NCI-H226 (cell line): ENCODE data around the gene ACTR2.
"Not testable (repeated sequence)": the region's sequence is repeated elsewhere in the genome, so short reads cannot be mapped to it uniquely, and the experiment has no call there.

Experiments
- DNase-seq: peaks from one replicate; pipeline ENCODE4 v3.0.0-alpha.2; 2015

ACTR2 gene

DNA sequence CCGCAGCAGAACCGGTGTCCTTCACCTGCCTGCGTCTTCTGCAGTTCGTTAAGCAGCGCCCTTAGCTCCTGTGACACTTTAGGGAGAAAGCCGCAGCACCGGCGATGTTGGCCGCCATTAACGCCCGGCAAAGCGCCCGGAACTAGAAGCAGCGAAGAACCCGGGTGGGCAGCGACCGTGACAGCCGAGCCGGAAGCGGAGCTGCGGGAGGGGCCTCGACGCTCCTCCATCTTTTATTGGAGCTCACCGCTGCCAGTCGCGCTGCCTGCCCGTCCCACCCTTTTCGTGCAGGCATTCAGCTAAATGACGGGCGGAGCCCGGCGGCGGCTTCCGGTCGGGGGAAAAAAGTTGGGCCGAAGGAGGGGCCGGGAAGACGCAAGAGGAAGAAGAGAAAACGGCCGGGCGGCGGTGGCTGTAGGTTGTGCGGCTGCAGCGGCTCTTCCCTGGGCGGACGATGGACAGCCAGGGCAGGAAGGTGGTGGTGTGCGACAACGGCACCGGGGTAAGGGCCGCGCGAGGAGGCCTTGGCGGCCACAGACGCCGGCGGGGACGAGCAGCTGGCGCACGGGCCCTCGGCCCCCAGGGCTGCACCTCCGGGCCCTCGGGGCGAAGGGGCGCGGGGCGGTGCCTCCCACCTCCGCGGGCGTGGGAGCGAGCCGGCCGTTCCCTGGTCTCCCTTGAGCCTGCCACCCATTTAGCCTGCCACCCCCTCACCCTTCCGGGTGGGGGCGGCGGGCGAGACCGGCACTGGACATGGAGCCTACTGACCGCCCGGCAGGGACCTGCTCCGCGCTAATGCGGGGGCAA, at the start of gene ACTR2:
TSS of gene ACTR2 (plus strand) at position 376 of the 807 bp plus-strand sequence. CDS start at position 455, 79 bp downstream.
- peak; percentile 94 for DNase-seq

DNA sequence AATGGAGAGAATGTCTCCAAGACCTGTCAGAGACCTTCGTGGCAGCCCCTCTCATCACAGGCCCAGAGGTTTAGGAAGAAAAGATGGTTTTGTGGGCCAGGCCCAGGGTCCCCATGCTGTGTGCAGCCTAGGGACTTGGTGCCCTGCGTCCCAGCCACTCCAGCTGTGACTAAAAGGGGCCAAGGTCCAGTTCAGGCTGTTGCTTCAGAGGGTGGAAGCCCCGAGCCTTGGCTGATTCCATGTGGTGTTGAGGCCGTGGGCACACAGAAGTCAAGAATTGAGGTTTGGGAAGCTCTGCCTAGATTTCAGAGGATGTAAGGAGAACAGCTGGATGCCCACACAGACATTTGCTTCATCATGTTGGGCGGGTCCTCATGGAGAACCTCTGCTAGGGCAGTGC, 45.1 kb upstream of the ACTR2 start:
- no peak for DNase-seq

DNA sequence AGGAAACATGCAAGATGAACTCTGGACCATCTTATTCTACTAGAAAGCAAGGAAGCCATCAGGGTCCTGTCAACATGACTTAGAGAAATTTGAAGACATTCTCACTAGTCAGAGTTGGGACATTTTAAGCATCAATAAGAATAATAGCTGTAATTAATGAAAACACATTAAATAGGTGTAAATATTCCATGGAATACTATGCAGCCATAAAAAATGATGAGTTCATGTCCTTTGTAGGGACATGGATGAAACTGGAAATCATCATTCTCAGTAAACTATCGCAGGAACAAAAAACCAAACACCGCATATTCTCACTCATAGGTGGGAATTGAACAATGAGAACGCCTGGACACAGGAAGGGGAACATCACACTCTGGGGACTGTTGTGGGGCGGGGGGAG, 44.2 kb upstream of the ACTR2 start:
- DNase-seq, result not testable (repeated sequence)

DNA sequence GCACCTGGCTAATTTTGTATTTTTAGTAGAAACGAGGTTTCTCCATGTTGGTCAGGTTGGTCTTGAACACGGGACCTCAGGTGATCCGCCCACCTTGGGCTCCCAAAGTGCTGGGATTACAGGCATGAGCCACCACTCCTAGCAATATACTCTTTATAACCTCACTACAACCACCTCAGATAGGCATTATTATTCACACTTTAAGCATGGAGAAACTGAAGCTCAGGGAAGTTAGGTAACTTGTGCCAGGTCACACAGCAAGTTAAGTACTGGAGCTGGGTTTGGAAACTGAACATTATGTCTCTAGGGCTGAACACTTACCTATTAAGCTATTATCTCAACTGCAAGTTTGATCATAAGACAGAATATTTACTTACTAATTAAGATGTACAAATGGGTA, 42.6 kb upstream of the ACTR2 start:
- no peak for DNase-seq

DNA sequence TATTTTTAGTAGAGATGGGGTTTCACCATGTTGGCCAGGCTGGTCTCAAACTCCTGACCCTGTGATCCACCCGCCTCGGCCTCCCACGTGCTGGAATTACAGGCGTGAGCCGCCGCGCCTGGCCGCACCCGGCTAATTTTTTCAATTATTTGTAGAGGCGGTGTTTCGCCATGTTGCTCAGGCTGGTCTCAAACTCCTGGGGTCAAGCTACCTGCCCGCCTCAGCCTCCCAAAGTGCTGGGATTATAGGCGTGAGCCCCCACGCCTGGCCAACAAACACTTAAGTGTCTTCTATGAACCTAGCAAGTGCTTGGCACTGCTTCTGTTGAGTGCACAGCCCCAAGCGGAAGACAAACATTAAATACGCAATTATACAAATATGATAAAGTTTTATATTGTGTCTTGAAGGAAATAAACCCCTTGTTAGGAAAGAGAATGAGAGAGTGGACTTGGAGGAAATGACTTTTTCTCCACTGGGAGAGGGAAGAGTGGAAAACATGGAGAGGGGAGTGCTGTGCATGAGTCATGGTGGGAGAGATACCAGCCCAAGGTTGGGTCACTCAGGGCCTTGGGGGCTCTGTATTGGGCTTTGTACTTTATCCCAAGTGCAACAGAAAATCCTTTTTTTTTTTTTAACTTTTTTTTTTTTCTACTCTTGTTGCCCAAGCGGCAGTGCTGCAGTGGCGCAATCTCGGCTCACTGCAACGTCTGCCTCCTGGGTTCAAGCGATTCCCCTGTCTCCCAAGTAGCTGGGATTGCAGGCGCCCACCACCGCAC, 41.4 kb upstream of the ACTR2 start:
- no peak for DNase-seq

DNA sequence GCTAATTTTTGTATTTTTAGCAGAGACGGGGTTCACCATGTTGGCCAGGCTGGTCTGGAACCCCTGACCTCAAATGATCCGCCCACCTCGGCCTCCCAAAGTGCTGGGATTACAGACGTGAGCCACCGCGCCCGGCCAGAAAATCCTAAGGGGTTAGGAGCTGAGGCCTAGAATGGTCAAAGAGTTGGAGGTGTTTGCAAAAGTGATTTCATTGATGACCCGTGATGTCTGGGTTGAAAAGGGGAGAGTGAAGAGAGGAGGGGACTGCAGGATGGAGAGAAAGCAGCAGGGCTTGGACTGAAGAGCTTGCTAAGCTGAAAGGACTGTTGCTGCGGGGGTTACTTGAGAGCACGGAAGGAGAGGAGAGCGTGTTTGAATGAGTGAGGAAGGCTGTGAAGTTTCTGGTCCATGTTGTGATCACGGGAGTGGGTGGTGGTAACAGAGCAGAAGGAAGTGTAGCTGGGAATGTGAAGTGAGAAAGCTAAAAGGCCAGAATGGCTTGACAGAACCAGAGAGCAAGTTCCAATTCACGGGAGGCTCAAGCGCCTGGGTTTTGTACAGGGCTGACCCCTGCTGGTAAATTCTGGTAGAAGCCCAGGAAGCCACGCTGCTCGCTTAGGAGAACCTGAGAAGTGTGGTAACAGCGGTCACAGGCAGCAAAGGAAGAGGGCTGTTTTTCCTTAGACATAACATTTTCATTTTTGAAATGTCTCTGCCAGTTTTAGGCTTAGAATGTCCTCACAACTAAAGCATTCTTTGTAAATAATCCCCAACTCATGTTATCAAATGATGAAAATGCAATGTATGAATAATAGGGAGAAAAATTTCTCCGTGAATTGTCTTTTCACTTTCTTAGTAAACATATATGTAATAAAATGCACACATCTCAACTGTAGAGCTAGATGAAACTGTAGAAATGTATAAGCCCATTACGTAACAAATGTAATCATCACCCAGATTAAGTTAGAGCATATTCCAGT, 40.5 kb upstream of the ACTR2 start:
- peak; percentile 59 for DNase-seq

DNA sequence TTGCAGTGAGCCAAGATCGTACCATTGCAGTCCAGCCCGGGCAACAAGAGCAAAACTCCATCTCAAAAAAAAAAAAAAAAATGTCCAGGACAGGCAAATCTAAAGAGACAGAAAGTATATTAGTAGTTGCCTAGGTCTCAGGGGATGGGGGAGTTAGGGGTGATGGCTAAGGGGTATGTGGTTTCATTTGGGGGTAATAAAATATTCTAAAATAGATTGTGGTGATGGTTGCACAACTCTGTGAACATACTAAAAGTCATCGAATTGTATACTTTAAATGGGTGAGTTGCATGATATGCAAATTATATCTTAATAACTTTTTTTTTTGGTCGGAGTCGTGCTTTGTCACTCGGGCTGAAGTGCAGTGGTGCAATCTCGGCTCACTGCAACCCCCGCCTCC, 34.2 kb upstream of the ACTR2 start:
- no peak for DNase-seq

DNA sequence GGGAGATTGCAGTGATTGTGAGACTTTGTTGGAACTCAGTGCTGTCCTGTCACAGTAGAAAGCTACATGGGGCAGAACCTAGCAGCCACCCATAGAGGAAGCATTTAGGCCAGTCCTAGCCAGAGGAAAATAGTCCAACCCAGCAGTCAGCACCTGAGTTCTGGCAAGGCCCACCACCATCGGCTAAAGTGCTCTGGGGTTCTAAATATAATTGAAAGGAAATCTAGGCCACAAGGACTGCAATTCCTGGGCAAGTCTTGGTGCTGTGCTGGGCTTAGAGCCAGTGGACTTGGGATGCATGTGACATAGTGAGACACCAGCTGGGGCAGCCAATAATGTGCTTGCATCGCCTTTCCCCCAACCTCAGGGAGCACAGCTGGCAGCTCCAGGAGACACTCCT, 28.9 kb upstream of the ACTR2 start:
- no peak for DNase-seq

DNA sequence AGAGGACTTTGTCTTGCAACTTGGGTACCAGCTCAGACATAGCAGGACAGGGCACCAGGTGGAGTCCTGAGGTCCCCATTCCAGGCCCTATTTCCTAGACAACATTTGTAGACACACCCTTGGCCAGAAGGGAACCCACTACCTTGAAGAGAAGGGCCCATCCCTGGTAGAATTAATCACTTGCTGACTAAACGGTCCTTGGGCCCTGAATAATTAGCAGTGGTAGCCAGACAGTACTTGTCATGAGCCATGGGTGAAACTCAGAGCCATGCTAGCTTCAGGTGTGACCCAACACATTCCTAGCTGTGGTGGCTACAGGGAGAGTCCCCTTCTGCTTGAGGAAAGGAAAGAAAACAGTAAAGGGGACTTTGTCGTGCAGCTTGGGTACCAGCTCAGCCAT, 28.5 kb upstream of the ACTR2 start:
- no peak for DNase-seq

DNA sequence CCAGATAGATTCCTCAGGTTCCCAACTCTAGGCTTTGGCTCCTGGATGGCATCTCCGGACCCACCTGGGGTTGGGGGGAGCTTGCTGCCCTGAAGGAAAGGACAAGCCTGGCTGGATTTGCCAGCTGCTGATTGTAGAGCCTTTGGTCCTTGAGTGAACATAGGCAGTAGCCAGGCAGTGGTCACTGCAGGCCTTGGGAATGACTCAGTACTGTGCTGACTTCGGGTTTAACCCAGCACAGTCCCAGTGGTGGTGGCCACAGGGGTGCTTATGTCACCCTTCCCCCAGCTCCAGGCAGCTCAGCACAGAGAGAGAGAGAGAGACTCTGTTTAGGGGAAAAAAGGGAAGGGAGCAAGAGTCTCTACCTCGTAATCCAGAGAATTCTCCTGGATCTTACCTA, 27.7 kb upstream of the ACTR2 start:
- DNase-seq, result no peak

DNA sequence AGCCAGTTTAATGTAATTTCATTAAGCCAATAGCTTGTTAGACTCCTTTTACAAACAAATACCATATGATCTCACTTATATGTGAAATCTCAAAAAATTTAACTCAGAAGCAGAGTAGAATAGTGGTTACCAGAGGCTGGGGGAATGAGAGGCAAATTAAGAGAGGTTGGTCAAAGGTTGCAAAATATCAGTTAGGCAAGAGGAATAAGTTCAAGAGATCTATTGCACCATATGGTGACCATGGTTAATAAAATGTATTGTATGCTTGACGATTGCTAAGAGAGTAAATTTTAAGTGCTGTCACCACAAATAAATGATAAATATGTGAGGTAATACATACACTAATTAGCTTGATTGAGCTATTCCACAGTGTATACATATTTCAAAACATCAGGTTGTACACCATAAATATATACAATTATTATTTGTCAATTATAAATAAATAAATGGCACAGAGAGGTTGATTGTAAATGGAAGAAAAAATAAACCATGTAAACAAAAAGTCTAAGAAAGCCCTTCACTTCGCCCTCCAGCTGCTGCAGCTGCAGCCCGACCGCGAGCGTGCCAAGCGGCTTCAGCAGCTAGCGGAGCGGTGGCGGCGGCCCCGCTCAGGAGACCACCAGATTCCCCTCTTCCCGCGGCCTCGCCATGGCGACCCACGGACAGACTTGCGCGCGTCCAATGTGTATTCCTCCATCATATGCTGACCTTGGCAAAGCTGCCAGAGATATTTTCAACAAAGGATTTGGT, 23.0 kb upstream of the ACTR2 start:
- peak; percentile 24 for DNase-seq

DNA sequence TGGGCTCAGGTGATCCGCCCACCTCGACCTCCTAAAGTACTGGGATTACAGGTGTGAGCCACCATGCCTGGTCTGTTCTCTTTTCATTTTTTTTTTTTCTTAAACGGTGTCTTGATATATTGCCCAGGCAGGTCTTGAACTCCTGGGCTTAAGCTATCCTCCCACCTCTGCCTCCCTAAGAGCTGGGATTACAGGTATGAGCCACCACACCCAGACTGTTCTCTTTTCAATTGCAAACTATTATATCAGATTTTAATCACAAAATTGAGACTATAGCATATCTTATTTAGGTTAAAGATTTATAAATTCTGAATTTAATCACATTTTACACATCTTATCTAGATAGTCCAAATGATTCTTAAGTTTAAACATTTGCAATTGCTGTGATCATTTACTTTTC, 15.5 kb upstream of the ACTR2 start:
- no peak for DNase-seq

DNA sequence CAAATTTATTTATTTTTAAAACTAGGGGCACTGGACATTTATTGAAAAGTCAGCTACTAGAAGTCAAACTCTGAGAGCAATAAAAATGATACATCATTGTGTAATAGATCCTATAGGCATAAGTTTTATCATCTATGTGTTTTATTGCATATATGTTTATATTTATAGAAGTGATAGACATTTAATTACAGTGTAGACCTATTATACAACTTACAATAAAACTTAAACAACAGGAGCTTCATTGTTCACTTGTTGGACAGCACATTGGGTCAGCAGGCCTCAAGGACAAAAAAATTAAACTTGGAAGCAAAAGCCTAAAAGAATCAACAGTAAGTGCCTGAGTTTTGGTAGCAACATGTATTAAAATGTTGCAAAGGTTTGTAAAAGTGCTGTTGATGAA, 15.0 kb upstream of the ACTR2 start:
- no peak for DNase-seq

DNA sequence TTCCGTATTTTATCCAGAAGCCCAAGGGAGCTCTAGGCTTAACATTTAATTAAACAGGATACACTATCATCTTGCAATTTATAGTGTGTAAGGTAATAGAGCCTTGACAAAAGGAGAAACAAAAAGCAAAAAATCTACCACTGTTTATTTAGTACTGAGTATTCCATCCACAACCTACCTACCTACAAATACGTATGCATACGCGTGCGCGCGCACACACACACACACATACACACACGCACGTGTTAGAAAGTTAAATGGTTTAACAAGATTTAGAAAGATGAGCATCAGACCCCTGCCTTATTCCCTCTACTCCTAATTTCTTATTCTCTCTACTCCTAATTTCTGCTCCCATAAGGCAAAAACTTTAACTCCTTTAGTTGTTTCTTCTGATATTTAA, 14.6 kb upstream of the ACTR2 start:
- no peak for DNase-seq

DNA sequence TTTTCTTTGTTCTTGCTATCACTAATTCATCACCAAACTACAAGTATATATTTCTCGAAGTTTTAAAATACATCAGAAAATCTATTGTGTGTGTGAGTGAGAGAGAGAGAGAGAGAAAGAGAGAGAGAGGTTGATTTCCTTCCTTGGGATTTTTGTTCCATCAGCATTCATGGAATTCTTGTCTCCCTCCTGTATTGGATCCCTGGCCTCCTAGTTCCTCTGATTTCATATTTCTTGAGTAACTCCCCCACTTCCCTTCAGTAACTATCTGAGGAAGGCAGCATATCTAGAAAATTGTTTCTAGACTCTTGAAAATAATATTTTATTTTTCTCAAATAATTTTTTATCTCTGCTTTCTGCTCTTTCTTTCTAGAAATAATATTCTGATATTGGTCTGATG, 13.3 kb upstream of the ACTR2 start:
- peak; percentile 76 for DNase-seq

DNA sequence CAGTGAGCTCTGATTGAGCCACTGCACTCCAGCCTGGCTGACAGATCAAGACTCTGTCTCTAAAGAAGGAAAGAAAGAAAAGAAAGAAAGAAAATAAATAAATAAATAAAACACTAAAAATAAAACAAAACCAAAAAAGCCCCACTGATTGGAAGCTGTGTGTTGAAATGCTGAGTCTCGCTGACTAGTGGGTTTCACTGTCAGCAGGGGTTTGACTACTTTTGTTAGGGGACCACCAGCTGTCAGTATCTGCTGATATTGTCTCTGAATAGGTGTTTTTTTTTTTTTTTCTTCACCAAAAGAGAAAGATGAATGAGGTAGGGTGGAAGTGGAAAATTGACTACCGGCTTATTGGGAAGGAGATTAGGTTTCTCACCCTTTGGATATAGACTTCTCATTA, 12.8 kb upstream of the ACTR2 start:
- no peak for DNase-seq

DNA sequence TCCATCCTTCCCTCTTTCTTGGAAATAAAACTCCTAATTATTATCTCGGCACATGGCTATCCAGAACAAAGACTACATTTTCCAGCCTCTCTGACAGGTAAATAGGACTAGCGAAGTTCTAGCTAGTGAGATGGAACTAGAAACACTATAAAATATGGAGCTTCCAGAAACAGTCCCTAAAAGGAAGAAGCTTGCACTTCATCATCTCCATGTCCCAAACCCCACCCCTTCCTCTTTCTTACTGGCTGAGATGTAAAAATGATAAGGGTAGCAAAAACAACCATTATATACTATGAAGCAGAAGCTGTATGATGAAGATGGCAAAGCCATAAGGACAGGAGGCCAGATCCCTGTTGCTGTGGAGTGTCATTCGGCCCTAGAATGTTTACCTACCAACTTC, 11.7 kb upstream of the ACTR2 start:
- DNase-seq, result no peak

DNA sequence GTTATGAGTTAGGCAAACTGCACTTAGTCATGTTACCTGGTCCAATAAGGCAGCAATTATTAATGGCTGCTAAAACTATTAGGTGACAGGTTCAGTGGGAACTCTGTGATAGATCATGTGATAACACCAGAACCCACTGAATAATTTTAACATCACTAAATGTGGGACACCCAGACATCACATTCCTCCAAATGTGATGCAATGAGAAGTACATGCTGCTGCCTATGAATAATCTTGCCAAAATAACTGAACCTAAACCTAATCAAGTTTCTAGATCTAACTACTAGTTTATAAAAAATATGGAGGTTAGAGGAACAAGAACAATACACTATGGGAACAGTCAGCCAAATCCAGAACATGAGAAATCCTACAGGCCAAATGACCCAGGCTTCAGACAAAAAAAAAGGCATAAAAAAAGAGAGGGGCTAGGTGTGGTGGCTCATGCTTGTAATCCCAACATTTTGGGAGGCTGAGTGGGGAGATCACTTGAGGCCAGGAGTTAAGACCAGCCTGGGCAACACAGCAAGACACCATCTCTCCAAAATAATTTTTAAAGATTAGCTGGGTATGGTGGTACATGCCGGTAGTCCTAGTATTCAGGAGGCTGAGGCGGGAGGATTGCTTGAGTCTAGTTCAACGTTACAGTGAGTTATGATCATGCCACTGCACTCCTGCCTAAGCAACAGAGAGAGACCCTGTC, 7.0 kb upstream of the ACTR2 start:
- DNase-seq, result no peak

DNA sequence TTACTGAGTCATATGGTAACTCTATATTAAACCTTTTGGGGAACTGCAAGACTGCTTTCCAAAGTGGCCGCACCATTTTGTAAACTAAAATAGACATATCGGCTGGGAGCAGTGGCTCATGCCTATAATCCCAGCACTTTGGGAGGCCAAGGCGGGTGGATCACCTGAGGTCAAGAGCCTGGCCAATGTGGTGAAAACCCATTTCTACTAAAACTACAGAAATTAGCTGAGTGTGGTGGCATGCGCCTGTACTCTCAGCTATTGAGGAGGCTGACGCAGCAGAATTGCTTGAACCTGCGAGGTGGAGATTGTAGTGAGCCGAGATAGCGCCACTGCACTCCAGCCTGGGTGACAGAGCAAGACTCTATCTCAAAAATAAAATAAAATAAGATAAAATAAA, 6.4 kb upstream of the ACTR2 start:
- not testable (repeated sequence) for DNase-seq

DNA sequence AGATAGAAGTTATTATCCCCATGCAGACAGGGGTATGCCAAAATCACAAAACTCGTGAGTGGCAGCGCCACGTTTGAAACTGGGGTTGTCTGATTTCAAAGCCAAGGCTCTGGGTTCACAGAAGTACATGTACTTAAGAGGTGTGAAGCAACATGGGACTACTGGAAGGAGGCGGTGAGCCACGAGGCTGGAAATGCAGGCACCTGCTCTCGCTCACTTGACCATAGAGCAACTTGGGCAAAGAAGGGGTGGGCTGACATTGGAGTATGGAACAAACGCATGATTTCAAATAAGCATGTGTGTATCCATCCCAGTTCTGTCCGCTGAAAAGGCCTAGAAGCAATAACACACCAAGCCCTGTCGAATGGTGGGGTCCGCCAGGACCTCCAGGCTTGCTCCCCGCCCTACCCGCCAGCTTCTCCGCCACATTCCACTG, 593 bp upstream of the ACTR2 start:
- DNase-seq, result no peak

DNA sequence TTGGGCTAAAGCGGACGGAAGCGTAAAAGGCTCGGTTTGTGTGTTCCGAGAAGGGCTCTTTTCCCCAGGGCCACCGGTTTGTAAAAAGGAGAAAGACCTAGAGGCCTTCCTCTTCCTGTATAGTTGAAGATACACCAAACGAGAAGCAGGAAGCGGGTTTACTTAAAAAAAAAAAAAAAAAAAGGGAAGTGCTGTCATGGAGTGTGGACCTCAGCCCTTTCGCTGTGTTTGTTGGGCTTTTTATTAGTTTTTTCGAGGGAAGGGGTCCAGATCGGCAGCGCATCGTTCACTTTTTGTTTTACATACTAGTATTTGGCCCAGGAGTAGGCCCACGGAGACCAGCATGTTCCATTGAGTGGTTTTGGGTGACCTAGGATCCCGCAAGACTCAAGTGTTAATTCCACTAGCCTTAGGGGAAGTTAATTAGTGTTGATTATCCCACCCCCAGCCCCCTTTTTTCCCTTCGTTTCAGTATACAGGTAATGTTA, 676 bp downstream of the ACTR2 start:
- DNase-seq, result no peak

DNA sequence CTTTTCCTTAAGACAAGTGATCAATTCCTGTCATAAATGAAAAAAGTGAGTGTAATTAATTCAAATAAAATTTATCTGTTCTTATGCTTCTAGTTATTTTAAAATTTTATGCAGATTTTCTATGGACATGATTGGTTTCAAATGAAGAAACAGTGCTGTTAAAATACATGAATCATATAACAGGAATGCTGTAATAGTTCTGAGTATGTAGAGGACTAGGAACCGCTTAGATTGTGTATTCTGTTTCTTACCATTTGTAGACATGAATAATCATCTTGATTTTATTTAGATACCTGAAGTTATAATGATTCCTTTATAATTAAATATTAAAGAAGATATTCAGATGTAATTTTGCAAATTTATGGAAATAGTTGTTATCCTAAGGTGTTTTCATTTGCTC, 3.5 kb downstream of the ACTR2 start:
- DNase-seq, result peak; percentile 6
